GM12878 (cell line): ENCODE results near the gene CAB39L. TPM values are rescaled to one million over a fixed set of nuclear protein-coding genes. Genes with fewer than 3 reads are reported as not detected.

Experiments
- ATAC-seq: fragments of 200-7000 bp; cut with Tn5 transposase; 3 replicates; pipeline ENCODE4 v1.9.1; 2020; ENCODE audit warnings: mild to moderate bottlenecking, moderate library complexity
- BruUV-seq: library from RNA; stranded (reverse); fragments of 400-500 nt; replicated peaks from 2 replicates; lab custom pipeline; 2021; lab: Mats Ljungman, UMichigan
- CTCF ChIA-PET: fragments of 300-600 bp; sonication (Branson Sonifier 250); formaldehyde crosslinking; extraction: SDS; loops from one replicate; lab custom pipeline; 2021; ENCODE audit warnings: inconsistent platforms; lab: Yijun Ruan, JAX
- POLR2A ChIA-PET: fragments of 350-600 bp; formaldehyde crosslinking; extraction: SDS; loops from one replicate; lab custom pipeline; 2021; ENCODE audit warnings: inconsistent platforms; lab: Charles Lee
- RAD21 ChIA-PET: fragments of 300-600 bp; sonication (Branson Sonifier 250); formaldehyde crosslinking; loops from one replicate; lab custom pipeline; 2023; ENCODE audit warnings: antibody characterized with exemption; ENCODE audit not compliant: unreplicated experiment; lab: Charles Lee
- SMC1A ChIA-PET: fragments of 300-600 bp; sonication (Branson Sonifier 250); formaldehyde crosslinking; loops from one replicate; lab custom pipeline; 2023; ENCODE audit not compliant: unreplicated experiment, uncharacterized antibody; lab: Charles Lee
- DNase-seq: peaks from one replicate; pipeline ENCODE4 v3.0.0-alpha.2; 2011; ENCODE audit warnings: low read depth, low spot score
- FAIRE-seq: peaks from 3 replicates; lab custom pipeline; 2011; peaks lifted over from hg19 to GRCh38; lab: Jason Lieb, UNC
- H2AFZ ChIP-seq: 2 replicates; pipeline ENCODE4 v1.6.0; 2011; ENCODE audit warnings: low read depth, low read length, control low read depth; ENCODE audit not compliant: control insufficient read depth
- H3K27ac ChIP-seq: 2 replicates; pipeline ENCODE4 v1.5.1; 2011; ENCODE audit warnings: control low read depth; ENCODE audit not compliant: control insufficient read depth, insufficient read depth
- H3K27me3 ChIP-seq, 2 experiments: replicated peaks in 1 of 2; 2 replicates each; pipeline versions ENCODE4 v1.6.0 to v1.6.1; 2011; ENCODE audit warnings: low read length in 1 of 2; ENCODE audit not compliant: control insufficient read depth in 2 of 2, insufficient read depth in 2 of 2
- H3K36me3 ChIP-seq, 2 experiments: 2 replicates each; pipeline ENCODE4 v1.5.1; 2011; ENCODE audit warnings: low read length in 1 of 2; ENCODE audit not compliant: control insufficient read depth in 2 of 2, insufficient read depth in 2 of 2
- H3K4me1 ChIP-seq: 2 replicates; pipeline ENCODE4 v1.6.1; 2011; ENCODE audit warnings: mild to moderate bottlenecking, low read length, moderate library complexity, mixed read lengths; ENCODE audit not compliant: control insufficient read depth, insufficient read depth
- H3K4me2 ChIP-seq: 2 replicates; pipeline ENCODE4 v1.6.0; 2011; ENCODE audit warnings: control low read depth; ENCODE audit not compliant: control insufficient read depth, insufficient read depth
- H3K4me3 ChIP-seq: fragments of 200-600 bp; sonication (generic); 2 replicates; pipeline ENCODE4 v1.5.1; 2016
- H3K79me2 ChIP-seq: 2 replicates; pipeline ENCODE4 v1.6.0; 2011; ENCODE audit warnings: low read length; ENCODE audit not compliant: control insufficient read depth, insufficient read depth
- H3K9ac ChIP-seq: 2 replicates; pipeline ENCODE4 v1.8.0; 2011; ENCODE audit warnings: low read length, control low read depth, mixed read lengths; ENCODE audit not compliant: control insufficient read depth, insufficient read depth
- H3K9me3 ChIP-seq: replicated peaks from 3 replicates; pipeline ENCODE4 v1.5.1; 2011; ENCODE audit warnings: mild to moderate bottlenecking, low read length; ENCODE audit not compliant: control insufficient read depth, insufficient read depth
- H4K20me1 ChIP-seq: 2 replicates; pipeline ENCODE4 v1.6.0; 2011; ENCODE audit not compliant: control insufficient read depth, insufficient read depth
- BMI1 ChIP-seq: fragments of 450-650 bp; IDR thresholded peaks from 2 replicates; pipeline ENCODE4 v1.6.1; 2016; ENCODE audit warnings: mild to moderate bottlenecking, moderate library complexity, borderline replicate concordance
- CREB1 ChIP-seq: IDR thresholded peaks from 2 replicates; pipeline ENCODE4 v1.6.1; 2012; ENCODE audit warnings: low read depth, mild to moderate bottlenecking, inconsistent platforms
- E2F8 ChIP-seq: fragments of 450-650 bp; IDR thresholded peaks from 2 replicates; pipeline ENCODE4 v1.6.1; 2018; ENCODE audit warnings: mild to moderate bottlenecking, low read depth, moderate library complexity; ENCODE audit not compliant: partially characterized antibody
- FOXK2 ChIP-seq: fragments of 450-650 bp; IDR thresholded peaks from 2 replicates; pipeline ENCODE4 v1.6.1; 2017; ENCODE audit warnings: mild to moderate bottlenecking, moderate library complexity
- IRF4 ChIP-seq: IDR thresholded peaks from 2 replicates; pipeline ENCODE4 v1.6.1; 2011; ENCODE audit warnings: low read depth, low read length
- NR2C1 ChIP-seq: fragments of 450-650 bp; IDR thresholded peaks from 2 replicates; pipeline ENCODE4 v1.6.1; 2017; ENCODE audit warnings: antibody characterized with exemption, mild to moderate bottlenecking, moderate library complexity
- PML ChIP-seq: IDR thresholded peaks from 2 replicates; pipeline ENCODE4 v1.6.1; 2012; ENCODE audit warnings: low read length, inconsistent platforms
- RAD51 ChIP-seq: fragments of 450-650 bp; IDR thresholded peaks from 2 replicates; pipeline ENCODE4 v1.6.1; 2016; ENCODE audit warnings: moderate library complexity, mild to moderate bottlenecking, inconsistent platforms
- SMARCA5 ChIP-seq: fragments of 450-650 bp; IDR thresholded peaks from 2 replicates; pipeline ENCODE4 v1.6.1; 2017; ENCODE audit warnings: mild to moderate bottlenecking
- USF2 ChIP-seq: IDR thresholded peaks from 2 replicates; pipeline ENCODE4 v1.6.1; 2011; ENCODE audit warnings: low read depth, low read length, improper control_type of control experiment, borderline replicate concordance
- ZNF24 ChIP-seq: fragments of 450-650 bp; IDR thresholded peaks from 2 replicates; pipeline ENCODE4 v1.6.1; 2017; ENCODE audit warnings: antibody characterized with exemption, mild to moderate bottlenecking
- in situ Hi-C: fragments of 300-500 bp; cut with MboI; formaldehyde crosslinking; loops from 9 replicates; pipeline ENCODE4 v1.14.3; 2018; ENCODE audit warnings: mixed read lengths
- intact Hi-C: fragments of 100-400 bp; cut with micrococcal nuclease; formaldehyde crosslinking; loops from one replicate; pipeline ENCODE4 v1.14.2; 2022; ENCODE audit not compliant: unreplicated experiment
- polyA plus RNA-seq, 11 experiments: library from polyadenylated mRNA; depleted of rRNA in 4 of 11; unstranded in 6 of 11; stranded (reverse) in 5 of 11; fragments of >200 nt; fragmentation: Nextera tagmentation in 4 of 11; fragmentation: Illumina TruSeq in 1 of 11; extraction: Ambion mirVana in 4 of 11; extraction: Trizol in 1 of 11; gene quantifications; 1 replicate in 1 of 11; 2 replicates in 10 of 11; pipeline versions ENCODE4 v1.2.1 to v1.2.3, GENCODE V29; 2011 to 2016; ENCODE audit warnings: inconsistent platforms in 2 of 11, missing spikeins in 2 of 11, low read depth in 1 of 11
- total RNA-seq, 4 experiments: library from RNA; depleted of rRNA in 3 of 4; stranded (reverse); fragments of >200 nt in 3 of 4; fragmentation: Illumina TruSeq in 1 of 4; extraction: Trizol in 1 of 4; gene quantifications; 2 replicates each; pipeline versions ENCODE4 v1.2.1 to v1.2.3, GENCODE V29; 2013 to 2021

CAB39L gene
- total and polyA plus RNA-seq, 10 of the 15 experiments (the other 5 are each of a cell fraction or from before 2014, with no cell fraction given) = 0.88 to 3.0 (median 1.7) TPM

GRCh38 chr13:49356223-49356622, 87.6 kb downstream of the CAB39L start:
- H3K9ac ChIP-seq = no peak overlapping the region
- BruUV-seq = no TSS peak
- no peak overlapping the region for H3K4me3 ChIP-seq
- POLR2A ChIA-PET = no interaction called here
- no peak overlapping the region for H3K27ac ChIP-seq
- H3K27me3 ChIP-seq = no peaks in the 10 kb centered on the region
- intact Hi-C loops = no loop called here
- TF ChIP-seq E2F8 = no peak
- TF ChIP-seq CREB1 = no peak
- TF ChIP-seq NR2C1 = no peak
- no peak for TF ChIP-seq BMI1
- TF ChIP-seq PML = no peak
- TF ChIP-seq IRF4 = no peak
- no peak for TF ChIP-seq SMARCA5
- TF ChIP-seq FOXK2 = no peak
- no peak for TF ChIP-seq USF2
- no peak for TF ChIP-seq ZNF24
- no peak for TF ChIP-seq RAD51
- in situ Hi-C loops = no loop called here
- H2AFZ ChIP-seq = no peak overlapping the region
- H4K20me1 ChIP-seq = no peaks in the 10 kb centered on the region
- CTCF ChIA-PET = no interaction called here
- H3K36me3 ChIP-seq = no peaks in the 10 kb centered on the region
- no peaks in the 10 kb centered on the region for H3K4me1 ChIP-seq
- no peaks in the 10 kb centered on the region for H3K9me3 ChIP-seq
- no peak for ATAC-seq
- no peak overlapping the region for H3K4me2 ChIP-seq
- SMC1A ChIA-PET = no interaction called here
- no peaks in the 10 kb centered on the region for H3K79me2 ChIP-seq
- no peak for FAIRE-seq
- no peak for DNase-seq
- RAD21 ChIA-PET = no interaction called here
